ENCODE measurements around the gene ELP5.

DNA sequence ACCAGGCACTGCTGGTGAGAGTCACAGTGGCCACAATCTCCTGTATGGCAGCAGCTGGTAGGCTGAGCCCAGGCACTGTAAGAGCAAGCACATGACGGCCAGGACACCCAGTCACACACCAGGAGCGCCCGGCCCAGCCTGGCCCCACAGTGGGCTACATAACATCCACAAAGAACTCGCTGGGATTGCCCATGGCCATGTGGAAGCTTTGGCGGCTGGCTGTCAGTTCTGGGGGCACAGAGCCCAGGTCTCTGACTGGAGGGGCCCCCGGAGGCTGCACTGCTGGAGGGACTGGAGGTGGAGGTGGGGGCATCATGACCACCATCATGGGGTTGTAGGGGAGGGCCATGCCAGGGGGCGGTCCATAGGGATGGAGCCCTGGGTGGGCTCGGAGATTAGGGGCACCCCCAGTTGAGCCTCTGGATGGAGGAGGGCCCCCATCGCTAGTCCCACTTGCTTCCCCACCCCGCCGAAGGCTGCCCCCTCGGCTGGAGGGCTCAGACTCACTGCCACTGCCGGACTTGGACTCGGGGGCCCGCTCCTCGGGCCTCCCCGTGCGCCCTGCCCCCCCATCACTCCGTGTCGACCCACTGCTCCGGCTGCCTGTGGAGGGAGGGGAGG, 26.2 kb upstream of the ELP5 start:
- TF ChIP-seq, protein P1, sequence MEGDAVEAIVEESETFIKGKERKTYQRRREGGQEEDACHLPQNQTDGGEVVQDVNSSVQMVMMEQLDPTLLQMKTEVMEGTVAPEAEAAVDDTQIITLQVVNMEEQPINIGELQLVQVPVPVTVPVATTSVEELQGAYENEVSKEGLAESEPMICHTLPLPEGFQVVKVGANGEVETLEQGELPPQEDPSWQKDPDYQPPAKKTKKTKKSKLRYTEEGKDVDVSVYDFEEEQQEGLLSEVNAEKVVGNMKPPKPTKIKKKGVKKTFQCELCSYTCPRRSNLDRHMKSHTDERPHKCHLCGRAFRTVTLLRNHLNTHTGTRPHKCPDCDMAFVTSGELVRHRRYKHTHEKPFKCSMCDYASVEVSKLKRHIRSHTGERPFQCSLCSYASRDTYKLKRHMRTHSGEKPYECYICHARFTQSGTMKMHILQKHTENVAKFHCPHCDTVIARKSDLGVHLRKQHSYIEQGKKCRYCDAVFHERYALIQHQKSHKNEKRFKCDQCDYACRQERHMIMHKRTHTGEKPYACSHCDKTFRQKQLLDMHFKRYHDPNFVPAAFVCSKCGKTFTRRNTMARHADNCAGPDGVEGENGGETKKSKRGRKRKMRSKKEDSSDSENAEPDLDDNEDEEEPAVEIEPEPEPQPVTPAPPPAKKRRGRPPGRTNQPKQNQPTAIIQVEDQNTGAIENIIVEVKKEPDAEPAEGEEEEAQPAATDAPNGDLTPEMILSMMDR (conservative IDR thresholded peaks at IDR 0.05; ENCODE audit: low read length), result no peak
- no peak for TF ChIP-seq EZH2phosphoT487 (IDR thresholded peaks at IDR 0.05; ENCODE audit: borderline replicate concordance, low read depth, low read length)

All from OCI-LY7 (cell line).